ENCODE results near the gene CLMP.
"Not testable (repeated sequence)": the region's sequence is repeated elsewhere in the genome, so short reads cannot be mapped to it uniquely, and the experiment has no call there.

The CLMP gene

GRCh38 chr11:123166071-123166559 is 28.9 kb downstream of the CLMP start:
- Mint-ChIP-seq H3K36me3 (ENCODE audit: insufficient read depth) (no peaks in the 10 kb centered on the region), H3K9me3 (no peaks in the 10 kb centered on the region), H3K4me3 (no peak overlapping the region), H3K27me3 (peaks cover 18 to 38% of the 10 kb centered on the region in 2 donors), H3K27ac (no peak overlapping the region), H3K4me1 (ENCODE audit: low read depth in 2 of 2) (peaks cover 0 to 2% of the 10 kb centered on the region in 2 donors)
- DNase-seq = no peak
- ATAC-seq (replicated peaks) = no peak

GRCh38 chr11:123164732-123165450 is 30.2 kb downstream of the CLMP start:
- H3K9me3 Mint-ChIP-seq = no peaks in the 10 kb centered on the region
- H3K4me1 Mint-ChIP-seq (ENCODE audit: low read depth in 2 of 2) = peaks cover 0 to 2% of the 10 kb centered on the region in 2 donors
- ATAC-seq (replicated peaks) (no peak), DNase-seq (no peak)
- peaks cover 18 to 27% of the 10 kb centered on the region in 2 donors for H3K27me3 Mint-ChIP-seq
- no peaks in the 10 kb centered on the region for H3K36me3 Mint-ChIP-seq (ENCODE audit: insufficient read depth)
- H3K27ac Mint-ChIP-seq = no peak overlapping the region
- no peak overlapping the region for H3K4me3 Mint-ChIP-seq

GRCh38 chr11:123163621-123164020 is 31.4 kb downstream of the CLMP start:
- peaks cover 14% of the 10 kb centered on the region in 2 donors for H3K27me3 Mint-ChIP-seq
- no peak overlapping the region for H3K27ac Mint-ChIP-seq
- no peak overlapping the region for H3K4me3 Mint-ChIP-seq
- no peak for ATAC-seq (replicated peaks)
- no peaks in the 10 kb centered on the region for H3K9me3 Mint-ChIP-seq
- H3K36me3 Mint-ChIP-seq (ENCODE audit: insufficient read depth) = no peaks in the 10 kb centered on the region
- no peak for DNase-seq
- peaks cover 6 to 7% of the 10 kb centered on the region in 2 donors for H3K4me1 Mint-ChIP-seq (ENCODE audit: low read depth in 2 of 2)

GRCh38 chr11:123161376-123162030 is 33.5 kb downstream of the CLMP start:
- H3K27me3 Mint-ChIP-seq = peaks cover 0 to 14% of the 10 kb centered on the region in 2 donors
- DNase-seq (no peak), ATAC-seq (replicated peaks) (no peak)
- no peak overlapping the region for H3K27ac Mint-ChIP-seq
- no peaks in the 10 kb centered on the region for H3K9me3 Mint-ChIP-seq
- H3K36me3 Mint-ChIP-seq (ENCODE audit: insufficient read depth) = no peaks in the 10 kb centered on the region
- peaks cover 6 to 7% of the 10 kb centered on the region in 2 donors for H3K4me1 Mint-ChIP-seq (ENCODE audit: low read depth in 2 of 2)
- no peak overlapping the region for H3K4me3 Mint-ChIP-seq

GRCh38 chr11:123159183-123159857 is 35.7 kb downstream of the CLMP start:
- DNase-seq = no peak
- Mint-ChIP-seq H3K36me3 (ENCODE audit: insufficient read depth) (no peaks in the 10 kb centered on the region), H3K27me3 (peaks cover 17 to 23% of the 10 kb centered on the region in 2 donors), H3K4me1 (ENCODE audit: low read depth in 2 of 2) (peaks cover 5 to 6% of the 10 kb centered on the region in 2 donors), H3K27ac (peak overlapping the region in 1 of 2 donors; percentile 6), H3K9me3 (no peaks in the 10 kb centered on the region), H3K4me3 (no peak overlapping the region)
- peak; percentile 22 for ATAC-seq (replicated peaks)

- Mint-ChIP-seq H3K36me3 (ENCODE audit: insufficient read depth) (no peaks in the 10 kb centered on the region), H3K9me3 (no peaks in the 10 kb centered on the region), H3K27me3 (peaks cover 23 to 24% of the 10 kb centered on the region in 2 donors), H3K27ac (no peak overlapping the region), H3K4me3 (no peak overlapping the region), H3K4me1 (ENCODE audit: low read depth in 2 of 2) (peaks cover 5 to 6% of the 10 kb centered on the region in 2 donors)
- ATAC-seq (replicated peaks) (no peak), DNase-seq (no peak)
Measured at GRCh38 chr11:123158033-123159003, 36.7 kb downstream of the CLMP start.

GRCh38 chr11:123152951-123153350 is 42.1 kb downstream of the CLMP start:
- no peaks in the 10 kb centered on the region for H3K9me3 Mint-ChIP-seq
- ATAC-seq (replicated peaks) (no peak), DNase-seq (no peak)
- no peaks in the 10 kb centered on the region for H3K36me3 Mint-ChIP-seq (ENCODE audit: insufficient read depth)
- peaks cover 12 to 24% of the 10 kb centered on the region in 2 donors for H3K27me3 Mint-ChIP-seq
- H3K4me1 Mint-ChIP-seq (ENCODE audit: low read depth in 2 of 2) = no peaks in the 10 kb centered on the region
- H3K27ac Mint-ChIP-seq = no peak overlapping the region
- no peak overlapping the region for H3K4me3 Mint-ChIP-seq

GRCh38 chr11:123152346-123152745 is 42.7 kb downstream of the CLMP start:
- H3K9me3 Mint-ChIP-seq; ATAC-seq (replicated peaks): not testable (repeated sequence)
- peaks cover 10 to 24% of the 10 kb centered on the region in 2 donors for H3K27me3 Mint-ChIP-seq

GRCh38 chr11:123151796-123152195 is 43.3 kb downstream of the CLMP start:
- no peaks in the 10 kb centered on the region for H3K9me3 Mint-ChIP-seq
- H3K27ac Mint-ChIP-seq = no peak overlapping the region
- ATAC-seq (replicated peaks) = no peak
- no peak overlapping the region for H3K4me3 Mint-ChIP-seq
- no peaks in the 10 kb centered on the region for H3K36me3 Mint-ChIP-seq (ENCODE audit: insufficient read depth)
- H3K4me1 Mint-ChIP-seq (ENCODE audit: low read depth in 2 of 2) = no peaks in the 10 kb centered on the region
- DNase-seq = no peak
- peaks cover 10 to 24% of the 10 kb centered on the region in 2 donors for H3K27me3 Mint-ChIP-seq

More at GRCh38 chr11:123152346-123152745, 42.7 kb downstream of the CLMP start:
- H3K4me1 Mint-ChIP-seq (ENCODE audit: low read depth in 2 of 2); H3K36me3 Mint-ChIP-seq (ENCODE audit: insufficient read depth); H3K27ac Mint-ChIP-seq; H3K4me3 Mint-ChIP-seq; DNase-seq: not testable (repeated sequence)

- Mint-ChIP-seq H3K27me3 (peaks cover 10 to 24% of the 10 kb centered on the region in 2 donors), H3K9me3 (no peaks in the 10 kb centered on the region), H3K27ac (no peak overlapping the region), H3K4me1 (ENCODE audit: low read depth in 2 of 2) (no peaks in the 10 kb centered on the region), H3K36me3 (ENCODE audit: insufficient read depth) (no peaks in the 10 kb centered on the region), H3K4me3 (no peak overlapping the region)
- no peak for ATAC-seq (replicated peaks)
- no peak for DNase-seq
Measured at GRCh38 chr11:123151366-123151765, 43.7 kb downstream of the CLMP start.

GRCh38 chr11:123150882-123151281 is 44.2 kb downstream of the CLMP start:
- no peak overlapping the region for H3K27ac Mint-ChIP-seq
- H3K27me3 Mint-ChIP-seq = peaks cover 9 to 21% of the 10 kb centered on the region in 2 donors
- ATAC-seq (replicated peaks) = no peak
- H3K9me3 Mint-ChIP-seq = no peaks in the 10 kb centered on the region
- no peak overlapping the region for H3K4me3 Mint-ChIP-seq
- no peak for DNase-seq
- no peaks in the 10 kb centered on the region for H3K36me3 Mint-ChIP-seq (ENCODE audit: insufficient read depth)
- H3K4me1 Mint-ChIP-seq (ENCODE audit: low read depth in 2 of 2) = no peaks in the 10 kb centered on the region

GRCh38 chr11:123148965-123149364 is 46.1 kb downstream of the CLMP start:
- H3K27ac Mint-ChIP-seq = no peak overlapping the region
- no peaks in the 10 kb centered on the region for H3K36me3 Mint-ChIP-seq (ENCODE audit: insufficient read depth)
- H3K4me1 Mint-ChIP-seq (ENCODE audit: low read depth in 2 of 2) = no peaks in the 10 kb centered on the region
- no peak overlapping the region for H3K4me3 Mint-ChIP-seq
- DNase-seq (no peak), ATAC-seq (replicated peaks) (no peak)
- peaks cover 0 to 3% of the 10 kb centered on the region in 2 donors for H3K27me3 Mint-ChIP-seq
- H3K9me3 Mint-ChIP-seq = no peaks in the 10 kb centered on the region

GRCh38 chr11:123145661-123146060 is 49.4 kb downstream of the CLMP start:
- Mint-ChIP-seq H3K4me3 (no peak overlapping the region), H3K27me3 (peaks cover 3 to 14% of the 10 kb centered on the region in 2 donors), H3K9me3 (no peaks in the 10 kb centered on the region), H3K27ac (no peak overlapping the region), H3K4me1 (ENCODE audit: low read depth in 2 of 2) (no peaks in the 10 kb centered on the region), H3K36me3 (ENCODE audit: insufficient read depth) (no peaks in the 10 kb centered on the region)
- no peak for DNase-seq
- ATAC-seq (replicated peaks) = no peak

All from effector memory CD8-positive, alpha-beta T cell (primary cell).